DND-41 (cell line): ENCODE results near the gene CHEK1.

Source experiments
- EZH2 ChIP-seq: IDR thresholded peaks from 3 replicates; pipeline ENCODE4 v1.6.1; 2012; ENCODE audit warnings: borderline replicate concordance, low read depth, mild to moderate bottlenecking, moderate library complexity, low read length, inconsistent platforms; ENCODE audit not compliant: severe bottlenecking
- TF ChIP-seq, protein P1 (sequence below): IDR thresholded peaks from 2 replicates; pipeline ENCODE4 v1.5.1; 2012; ENCODE audit warnings: borderline replicate concordance, low read length, moderate library complexity, mild to moderate bottlenecking; ENCODE audit not compliant: poor library complexity, severe bottlenecking; ENCODE audit errors: extremely low read depth

DNA sequence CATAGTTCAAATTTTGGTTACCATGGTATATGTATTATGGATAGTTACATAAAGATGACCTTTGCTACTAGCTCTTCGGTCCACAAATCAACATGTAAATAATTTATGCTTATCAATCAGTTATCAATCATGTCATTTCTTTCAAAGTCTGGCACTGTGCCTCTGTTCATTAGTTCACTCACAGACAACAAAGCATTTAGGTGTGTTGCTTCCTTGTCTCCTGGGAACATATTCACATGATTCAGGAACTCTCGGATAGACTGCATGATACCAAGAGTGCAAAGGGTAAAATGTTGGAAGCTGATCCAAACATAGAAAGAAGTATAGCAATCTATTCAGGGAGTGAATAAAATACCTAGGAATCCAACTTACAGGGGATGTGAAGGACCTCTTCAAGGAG lies 70.0 kb downstream of the CHEK1 start:
- TF ChIP-seq, protein P1, sequence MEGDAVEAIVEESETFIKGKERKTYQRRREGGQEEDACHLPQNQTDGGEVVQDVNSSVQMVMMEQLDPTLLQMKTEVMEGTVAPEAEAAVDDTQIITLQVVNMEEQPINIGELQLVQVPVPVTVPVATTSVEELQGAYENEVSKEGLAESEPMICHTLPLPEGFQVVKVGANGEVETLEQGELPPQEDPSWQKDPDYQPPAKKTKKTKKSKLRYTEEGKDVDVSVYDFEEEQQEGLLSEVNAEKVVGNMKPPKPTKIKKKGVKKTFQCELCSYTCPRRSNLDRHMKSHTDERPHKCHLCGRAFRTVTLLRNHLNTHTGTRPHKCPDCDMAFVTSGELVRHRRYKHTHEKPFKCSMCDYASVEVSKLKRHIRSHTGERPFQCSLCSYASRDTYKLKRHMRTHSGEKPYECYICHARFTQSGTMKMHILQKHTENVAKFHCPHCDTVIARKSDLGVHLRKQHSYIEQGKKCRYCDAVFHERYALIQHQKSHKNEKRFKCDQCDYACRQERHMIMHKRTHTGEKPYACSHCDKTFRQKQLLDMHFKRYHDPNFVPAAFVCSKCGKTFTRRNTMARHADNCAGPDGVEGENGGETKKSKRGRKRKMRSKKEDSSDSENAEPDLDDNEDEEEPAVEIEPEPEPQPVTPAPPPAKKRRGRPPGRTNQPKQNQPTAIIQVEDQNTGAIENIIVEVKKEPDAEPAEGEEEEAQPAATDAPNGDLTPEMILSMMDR = no peak
- no peak for TF ChIP-seq EZH2
